GM12892 (cell line): Measurements from ENCODE around the gene IGSF5.

Experiments
- POLR2A ChIP-seq: IDR thresholded peaks from 2 replicates; pipeline ENCODE4 v1.6.1; 2011; ENCODE audit warnings: low read depth, low read length, control low read depth
- TAF1 ChIP-seq: IDR thresholded peaks from 2 replicates; pipeline ENCODE4 v1.6.1; 2011; ENCODE audit warnings: low read depth, mild to moderate bottlenecking, control low read depth, low read length, borderline replicate concordance

- no peak for TF ChIP-seq POLR2A
- no peak for TF ChIP-seq TAF1
Measured at GRCh38 chr21:39736716-39737115, 8.3 kb upstream of the IGSF5 start.
